Liver (tissue), 10 donors: ENCODE measurements around the gene MPZL2. TPM values are rescaled to one million over a fixed set of nuclear protein-coding genes. Genes with fewer than 3 reads are reported as not detected.

ENCODE experiments used
- DNase-seq: peaks from one replicate; pipeline ENCODE4 v3.0.0-alpha.2; 2017; ENCODE audit warnings: low spot score
- H3K27ac ChIP-seq, 2 donors: one replicate each; pipeline ENCODE4 v1.7.0; 2013; ENCODE audit warnings: inconsistent platforms in 2 of 2, low read length in 2 of 2, control low read depth in 1 of 2, low read depth in 1 of 2, mild to moderate bottlenecking in 1 of 2
- H3K27me3 ChIP-seq, 4 donors: one replicate each; pipeline versions ENCODE4 v1.6.1 to v1.7.0; 2013; ENCODE audit warnings: low read length in 3 of 4, inconsistent platforms in 1 of 4, mild to moderate bottlenecking in 1 of 4, moderate library complexity in 1 of 4; ENCODE audit not compliant: control insufficient read depth in 4 of 4, insufficient read depth in 4 of 4
- H3K36me3 ChIP-seq, 4 donors: one replicate each; pipeline versions ENCODE4 v1.6.1 to v1.7.0; 2013; ENCODE audit warnings: low read length in 3 of 4, mild to moderate bottlenecking in 3 of 4, low read depth in 1 of 4, moderate library complexity in 1 of 4; ENCODE audit not compliant: control insufficient read depth in 4 of 4, insufficient read depth in 3 of 4
- H3K4me1 ChIP-seq, 4 donors: one replicate each; pipeline versions ENCODE4 v1.6.1 to v1.7.0; 2013; ENCODE audit warnings: low read length in 3 of 4, mild to moderate bottlenecking in 3 of 4, moderate library complexity in 1 of 4; ENCODE audit not compliant: control insufficient read depth in 4 of 4, insufficient read depth in 4 of 4
- H3K4me3 ChIP-seq, 3 donors: one replicate each; pipeline versions ENCODE4 v1.6.1 to v1.7.0; 2013; ENCODE audit warnings: low read length in 3 of 3, control low read depth in 1 of 3, low read depth in 1 of 3, mild to moderate bottlenecking in 1 of 3
- H3K9ac ChIP-seq, 2 donors: one replicate each; pipeline ENCODE4 v1.7.0; 2013; ENCODE audit warnings: low read length in 2 of 2, mild to moderate bottlenecking in 2 of 2, moderate library complexity in 2 of 2, control low read depth in 1 of 2, low read depth in 1 of 2
- H3K9me3 ChIP-seq, 4 donors: one replicate each; pipeline versions ENCODE4 v1.6.1 to v1.7.0; 2013; ENCODE audit warnings: low read length in 3 of 4; ENCODE audit not compliant: control insufficient read depth in 4 of 4
- HNF4A ChIP-seq, 2 donors: conservative IDR thresholded peaks; 2 replicates each; pipeline ENCODE4 v1.6.1; 2016; ENCODE audit warnings: antibody characterized with exemption in 2 of 2, mild to moderate bottlenecking in 2 of 2
- NR2F2 ChIP-seq: IDR thresholded peaks from 2 replicates; pipeline ENCODE4 v1.6.1; 2016; ENCODE audit warnings: antibody characterized with exemption
- RXRA ChIP-seq, 2 donors: IDR thresholded peaks; 2 replicates each; pipeline ENCODE4 v1.6.1; 2017 to 2018; ENCODE audit warnings: antibody characterized with exemption in 2 of 2, mild to moderate bottlenecking in 1 of 2
- TAF1 ChIP-seq: conservative IDR thresholded peaks from 2 replicates; pipeline ENCODE4 v1.6.1; 2016; ENCODE audit warnings: antibody characterized with exemption, mild to moderate bottlenecking
- YY1 ChIP-seq: IDR thresholded peaks from 2 replicates; pipeline ENCODE4 v1.6.1; 2016; ENCODE audit warnings: antibody characterized with exemption, mild to moderate bottlenecking
- WGBS: extraction: QIAGEN DNeasy Blood & Tissue Kit; methylation state at CpG from one replicate; pipeline ENCODE4 v1.1.7; 2013; 5-methylcytosine and 5-hydroxymethylcytosine counted together
- polyA plus RNA-seq, 2 donors: library from polyadenylated mRNA; stranded (reverse) in 1 of 2; unstranded in 1 of 2; fragments of 200-250 nt in 1 of 2; fragments of >200 nt in 1 of 2; fragmentation: Nextera tagmentation in 1 of 2; extraction: Ambion mirVana in 1 of 2; gene quantifications; one replicate each; pipeline versions ENCODE4 v1.2.1 to v1.2.3, GENCODE V29; 2013 to 2015
- small RNA-seq: library from RNA; depleted of rRNA; stranded (forward); fragments of <200 nt; gene quantifications from one replicate; pipeline ENCODE3, GENCODE V24; 2014
- total RNA-seq, 2 donors: library from RNA; depleted of rRNA; stranded (reverse); fragments of >200 nt; gene quantifications; one replicate each; pipeline ENCODE4 v1.2.3, GENCODE V29; 2014
- donor health status: healthy.
- donor health status: healthy.
- donor health status: healthy.
- donor health status: healthy.
- donor health status: healthy.

MPZL2 gene
- total and polyA plus RNA-seq, 4 donors: 8.4 to 17.2 (median 11.9) TPM

- H3K27me3 ChIP-seq: no peaks in the 10 kb centered on the region
- no peak for DNase-seq
- no peak overlapping the region for H3K4me3 ChIP-seq
- WGBS: 94% methylated on average over 9 of the region's 9 CpGs
- peak in 1 of 2 donors; percentile 38 for TF ChIP-seq HNF4A (conservative IDR thresholded peaks at IDR 0.05)
- peak in 1 of 2 donors; percentile 21 for TF ChIP-seq RXRA (IDR thresholded peaks at IDR 0.05)
- no peak for TF ChIP-seq YY1
- no peak for TF ChIP-seq NR2F2
- TF ChIP-seq TAF1: no peak
- H3K9ac ChIP-seq: no peak overlapping the region
- H3K27ac ChIP-seq: no peak overlapping the region
- H3K36me3 ChIP-seq: no peaks in the 10 kb centered on the region
- H3K4me1 ChIP-seq: peaks cover 9 to 28% (median 22%) of the 10 kb centered on the region in 4 donors
- H3K9me3 ChIP-seq: no peaks in the 10 kb centered on the region
These were observed 58.3 kb downstream of the MPZL2 start for GRCh38 chr11:118205606-118206378.

Small RNAs within 50 kb of the gene (small RNA-seq; reads per million reads assigned to genes)
- not detected for gene HSPE1P18

Other genes with a start within 250 kb of the MPZL2 start
- gene TMPRSS4, start 187.2 kb downstream of the MPZL2 start, total RNA-seq: under 1 TPM; 0.08 to 0.33 TPM
- under 1 TPM in 1 of 2 donors, not detected in 1; 0.24 TPM for gene TMPRSS4, start 187.2 kb downstream of the MPZL2 start, polyA plus RNA-seq
- not detected for gene SMIM35, start 177.3 kb downstream of the MPZL2 start, total RNA-seq
- under 1 TPM in 1 of 2 donors, not detected in 1; 0.07 TPM for gene SMIM35, start 177.3 kb downstream of the MPZL2 start, polyA plus RNA-seq
- gene SCN4B, start 111.5 kb downstream of the MPZL2 start, total RNA-seq: under 1 TPM; 0.05 to 0.67 TPM
- under 1 TPM in 1 of 2 donors, not detected in 1; 0.42 TPM for gene SCN4B, start 111.5 kb downstream of the MPZL2 start, polyA plus RNA-seq
- gene SCN2B, start 87.7 kb downstream of the MPZL2 start, total RNA-seq: under 1 TPM in 1 of 2 donors, not detected in 1; 0.05 TPM
- gene SCN2B, start 87.7 kb downstream of the MPZL2 start, polyA plus RNA-seq: under 1 TPM in 1 of 2 donors, not detected in 1; 0.01 TPM
- gene JAML, start 39.3 kb downstream of the MPZL2 start, total RNA-seq: 10 to 100 TPM in 1 of 2 donors, 1 to 10 TPM in 1; 9.6 to 13.5 TPM
- 1 to 10 TPM; 2.2 to 3.4 TPM for gene JAML, start 39.3 kb downstream of the MPZL2 start, polyA plus RNA-seq
- 1 to 10 TPM; 4.1 to 6.9 TPM for gene MPZL3, start 11.9 kb downstream of the MPZL2 start, total RNA-seq
- 1 to 10 TPM; 2.5 to 2.9 TPM for gene MPZL3, start 11.9 kb downstream of the MPZL2 start, polyA plus RNA-seq
- 1 to 10 TPM in 1 of 2 donors, under 1 TPM in 1; 0.33 to 2.3 TPM for gene CD3E, start 40.4 kb upstream of the MPZL2 start, total RNA-seq
- gene CD3E, start 40.4 kb upstream of the MPZL2 start, polyA plus RNA-seq: 1 to 10 TPM; 1.4 to 2.1 TPM
- gene CD3D, start 78.4 kb upstream of the MPZL2 start, total RNA-seq: 1 to 10 TPM; 1.2 to 1.6 TPM
- 1 to 10 TPM; 1.1 TPM for gene CD3D, start 78.4 kb upstream of the MPZL2 start, polyA plus RNA-seq
- gene CD3G, start 80.0 kb upstream of the MPZL2 start, total RNA-seq: under 1 TPM; 0.19 to 0.84 TPM
- gene CD3G, start 80.0 kb upstream of the MPZL2 start, polyA plus RNA-seq: under 1 TPM; 0.28 to 0.39 TPM
- gene UBE4A, start 95.3 kb upstream of the MPZL2 start, total RNA-seq: 10 to 100 TPM; 24.7 to 41.3 TPM
- gene UBE4A, start 95.3 kb upstream of the MPZL2 start, polyA plus RNA-seq: 10 to 100 TPM; 11.7 to 13.5 TPM
- 10 to 100 TPM; 25.5 to 65.1 TPM for gene ATP5MG, start 137.3 kb upstream of the MPZL2 start, total RNA-seq
- 100 to 1,000 TPM; 110 to 542 TPM for gene ATP5MG, start 137.3 kb upstream of the MPZL2 start, polyA plus RNA-seq
- gene KMT2A, start 172.2 kb upstream of the MPZL2 start, total RNA-seq: 10 to 100 TPM; 19.2 to 27.9 TPM
- 1 to 10 TPM; 4.3 to 6.5 TPM for gene KMT2A, start 172.2 kb upstream of the MPZL2 start, polyA plus RNA-seq